ENCODE results near the gene KIAA0232. TPM values are rescaled to one million over a fixed set of nuclear protein-coding genes. Genes with fewer than 3 reads are reported as not detected.

The KIAA0232 gene
- total RNA-seq, 4 donors from 2014 or later: 34.6 to 54.0 (median 47.8) TPM

GRCh38 chr4:6802626-6803025 lies 20.1 kb downstream of the KIAA0232 start:
- intact Hi-C loops (cut with DNase I): no loop called here
- no peak for TF ChIP-seq CTCF (IDR thresholded peaks at IDR 0.05)
- DNase-seq (ENCODE audit: extremely low spot score): no peak
- no peaks in the 10 kb centered on the region for H3K27me3 ChIP-seq
- H3K9me3 ChIP-seq: no peaks in the 10 kb centered on the region
- peaks cover 0 to 3% (median 0%) of the 10 kb centered on the region in 4 donors for H3K36me3 ChIP-seq
- 96% methylated on average over 2 of the region's 2 CpGs for WGBS
- H3K27ac ChIP-seq (replicated peaks in 1 of 4): no peak overlapping the region
- H3K4me1 ChIP-seq: peaks cover 51 to 69% (median 67%) of the 10 kb centered on the region in 4 donors
- H3K4me3 ChIP-seq: no peak overlapping the region

- H3K4me1 ChIP-seq: peaks cover 51 to 71% (median 67%) of the 10 kb centered on the region in 4 donors
- WGBS: 94% methylated on average over 1 of the region's 1 CpG
- intact Hi-C loops (cut with DNase I): no loop called here
These were observed 20.7 kb downstream of the KIAA0232 start for GRCh38 chr4:6803246-6803645.

GRCh38 chr4:6804082-6804752 lies 21.7 kb downstream of the KIAA0232 start:
- Histone ChIP-seq H3K9me3 (no peaks in the 10 kb centered on the region), H3K27ac (replicated peaks in 1 of 4) (no peak overlapping the region), H3K4me1 (peaks cover 56 to 76% (median 68%) of the 10 kb centered on the region in 4 donors), H3K4me3 (no peak overlapping the region), H3K27me3 (no peaks in the 10 kb centered on the region), H3K36me3 (peaks cover 0 to 3% (median 0%) of the 10 kb centered on the region in 4 donors)
- DNase-seq (ENCODE audit: extremely low spot score): no peak
- TF ChIP-seq EP300 (IDR thresholded peaks at IDR 0.05): no peak
- TF ChIP-seq CTCF (IDR thresholded peaks at IDR 0.05): no peak
- no peak for TF ChIP-seq POLR2AphosphoS5 (IDR thresholded peaks at IDR 0.05)
- TF ChIP-seq POLR2A (IDR thresholded peaks at IDR 0.05; ENCODE audit: low read depth): no peak
- 99% methylated on average over 8 of the region's 8 CpGs for WGBS
- intact Hi-C loops (cut with DNase I): no loop called here

More at GRCh38 chr4:6803246-6803645, 20.7 kb downstream of the KIAA0232 start:
- H3K4me3 ChIP-seq: no peak overlapping the region
- TF ChIP-seq POLR2A (IDR thresholded peaks at IDR 0.05; ENCODE audit: low read depth): no peak
- TF ChIP-seq CTCF (IDR thresholded peaks at IDR 0.05): no peak
- TF ChIP-seq POLR2AphosphoS5 (IDR thresholded peaks at IDR 0.05): no peak
- no peak for TF ChIP-seq EP300 (IDR thresholded peaks at IDR 0.05)
- H3K27ac ChIP-seq (replicated peaks in 1 of 4): no peak overlapping the region
- no peaks in the 10 kb centered on the region for H3K9me3 ChIP-seq
- DNase-seq (ENCODE audit: extremely low spot score): no peak
- H3K36me3 ChIP-seq: peaks cover 0 to 3% (median 0%) of the 10 kb centered on the region in 4 donors
- no peaks in the 10 kb centered on the region for H3K27me3 ChIP-seq

GRCh38 chr4:6806924-6807626 lies 24.5 kb downstream of the KIAA0232 start:
- Histone ChIP-seq H3K36me3 (peaks cover 0 to 3% (median 0%) of the 10 kb centered on the region in 4 donors), H3K4me3 (no peak overlapping the region), H3K27ac (replicated peaks in 1 of 4) (peak overlapping the region in 3 of 4 donors; percentile 20 to 54 (median 24)), H3K4me1 (peaks cover 49 to 64% (median 59%) of the 10 kb centered on the region in 4 donors), H3K27me3 (no peaks in the 10 kb centered on the region), H3K9me3 (no peaks in the 10 kb centered on the region)
- WGBS: 74% methylated on average over 5 of the region's 5 CpGs
- no peak for DNase-seq (ENCODE audit: extremely low spot score)
- intact Hi-C loops (cut with DNase I): no loop called here
- no peak for TF ChIP-seq POLR2AphosphoS5 (IDR thresholded peaks at IDR 0.05)
- no peak for TF ChIP-seq POLR2A (IDR thresholded peaks at IDR 0.05; ENCODE audit: low read depth)
- no peak for TF ChIP-seq CTCF (IDR thresholded peaks at IDR 0.05)
- TF ChIP-seq EP300 (IDR thresholded peaks at IDR 0.05): no peak

Measured in esophagus muscularis mucosa (tissue), 4 donors.